Heart left ventricle (tissue), 16 donors: Measurements from ENCODE around the gene FAM168A. TPM values are rescaled to one million over a fixed set of nuclear protein-coding genes. Genes with fewer than 3 reads are reported as not detected.

Source experiments
- ATAC-seq, 4 donors: fragments of 200-7000 bp; cut with Tn5 transposase; one replicate each; pipeline ENCODE4 v1.9.1; 2020 to 2022; ENCODE audit warnings: moderate library complexity in 4 of 4, mild to moderate bottlenecking in 3 of 4, moderate number of reproducible peaks in 1 of 4
- DNase-seq, 5 donors: peaks; one replicate each; pipeline ENCODE4 v3.0.0-alpha.2; 2020
- H3K27ac ChIP-seq, 12 donors: fragments of 200-600 bp; sonication (generic) in 4 of 12; one replicate each; pipeline versions ENCODE4 v1.5.0 to v1.8.0; 2016 to 2022; ENCODE audit warnings: mild to moderate bottlenecking in 2 of 12
- H3K27me3 ChIP-seq, 9 donors: fragments of 200-600 bp; sonication (generic) in 2 of 9; one replicate each; pipeline versions ENCODE4 v1.5.1 to v1.8.0; 2016 to 2022; ENCODE audit warnings: mild to moderate bottlenecking in 3 of 9
- H3K36me3 ChIP-seq, 9 donors: fragments of 200-600 bp; sonication (generic) in 2 of 9; one replicate each; pipeline versions ENCODE4 v1.5.0 to v1.8.0; 2018 to 2022; ENCODE audit warnings: mild to moderate bottlenecking in 2 of 9
- H3K4me1 ChIP-seq, 12 donors: fragments of 200-600 bp; sonication (generic) in 4 of 12; one replicate each; pipeline versions ENCODE4 v1.5.0 to v1.8.0; 2016 to 2022; ENCODE audit warnings: mild to moderate bottlenecking in 3 of 12
- H3K4me3 ChIP-seq, 12 donors: fragments of 200-600 bp; sonication (generic) in 4 of 12; one replicate each; pipeline versions ENCODE4 v1.5.0 to v1.8.0; 2017 to 2022; ENCODE audit warnings: mild to moderate bottlenecking in 9 of 12, moderate library complexity in 4 of 12
- H3K9me3 ChIP-seq, 12 donors: fragments of 200-600 bp; sonication (generic) in 4 of 12; one replicate each; pipeline versions ENCODE4 v1.5.0 to v1.8.0; 2016 to 2022; ENCODE audit warnings: mild to moderate bottlenecking in 1 of 12
- CTCF ChIP-seq, 12 donors: fragments of 200-600 bp; sonication (generic) in 4 of 12; IDR thresholded peaks; one replicate each; pipeline versions ENCODE4 v1.5.0 to v1.8.0; 2018 to 2022; ENCODE audit warnings: antibody characterized with exemption in 12 of 12, mild to moderate bottlenecking in 5 of 12
- POLR2A ChIP-seq, 2 donors: fragments of 450-650 bp; IDR thresholded peaks; one replicate each; pipeline ENCODE4 v1.6.1; 2017; ENCODE audit warnings: antibody characterized with exemption in 2 of 2, mild to moderate bottlenecking in 2 of 2, moderate library complexity in 2 of 2
- WGBS, 4 donors: extraction: QIAGEN DNeasy Blood & Tissue Kit in 2 of 4; methylation state at CpG; one replicate each; pipeline versions ENCODE4 v1.1.5 to v1.1.7; 2013 to 2018; 5-methylcytosine and 5-hydroxymethylcytosine counted together
- intact Hi-C, 10 donors: fragments of 100-400 bp; cut with DNase I; formaldehyde crosslinking; loops; one replicate each; pipeline versions ENCODE4 v1.11.1 to v1.14.2; 2022
- polyA plus RNA-seq, 2 donors: library from polyadenylated mRNA; stranded (reverse); fragments of 200-250 nt; gene quantifications; one replicate each; pipeline ENCODE4 v1.2.3, GENCODE V29; 2013
- total RNA-seq, 9 donors: library from RNA; depleted of rRNA in 2 of 9; stranded (reverse); fragments of >200 nt in 2 of 9; fragmentation: NEBNext Ultra II Directional in 3 of 9; extraction: Animal tissue kit (Norgen Biotek cat#: 25700) in 3 of 9; gene quantifications; one replicate each; pipeline versions ENCODE4 v1.1.0 to v1.2.4, GENCODE V29; 2016 to 2023
- donor health status: ischemic (EF 13 %, LVEDD 7.1; RV severe dilation, severe dysfunction).
- donor health status: healthy with polysubstance abuse.
- donor health status: DM: no; HTN: yes; CAD: no.
- donor health status: DM: no; HTN: no; CAD: no.
- donor health status: ischemic (EF 25% LVEDD 6.9; RV normal size, moderate dysfunction).
- donor health status: ischemic (EF 25% LVEDD 5.7; RV mildly dilated, moderate dysfunction).
- donor health status: healthy.
- donor health status: DM: yes; HTN: yes; CAD: no.
- donor health status: ischemic (EF 35%, LVEDD 5.7; RV mildly dilated, moderate dysfunction).
- donor health status: nonischemic (EF 11% LVEDD 7.7; RV severe dilation, severe dysfunction).
- donor health status: DM: yes; HTN: yes; CAD: no.
- donor health status: PGD.
- donor health status: ischemic (EF 29% LVEDD 5.4; RV normal size, mild dysfunction).
- donor health status: nonischemic (EF 23%, LVEDD 6.1; RV moderate dilation, normal function).

Gene FAM168A
- total and polyA plus RNA-seq, 11 donors = 9.0 to 39.1 (median 27.8) TPM

GRCh38 chr11:73431396-73431795 is 166.5 kb downstream of the FAM168A start:
- DNase-seq = no peak
- Histone ChIP-seq H3K9me3 (no peaks in the 10 kb centered on the region), H3K36me3 (peaks cover 0 to 3% (median 0%) of the 10 kb centered on the region in 9 donors), H3K4me1 (peaks cover 0 to 20% (median 6%) of the 10 kb centered on the region in 12 donors), H3K27me3 (no peaks in the 10 kb centered on the region), H3K27ac (no peak overlapping the region), H3K4me3 (no peak overlapping the region)
- intact Hi-C loops = no loop called here
- WGBS, 4 donors = 93 to 95% (median 94%) methylated on average over 5 of the region's 5 CpGs
- no peak for ATAC-seq
- TF ChIP-seq POLR2A (IDR thresholded peaks at IDR 0.05) = no peak
- no peak for TF ChIP-seq CTCF (IDR thresholded peaks at IDR 0.05)

- H3K27ac ChIP-seq = no peak overlapping the region
- peaks cover 0 to 22% (median 11%) of the 10 kb centered on the region in 12 donors for H3K4me1 ChIP-seq
- TF ChIP-seq CTCF (IDR thresholded peaks at IDR 0.05) = no peak
- H3K4me3 ChIP-seq = no peak overlapping the region
- 89 to 93% (median 92%) methylated on average over 4 of the region's 4 CpGs for WGBS, 4 donors
- DNase-seq (no peak), ATAC-seq (no peak)
- intact Hi-C loops = no loop called here
- peaks cover 0 to 3% (median 0%) of the 10 kb centered on the region in 9 donors for H3K36me3 ChIP-seq
- H3K9me3 ChIP-seq = no peaks in the 10 kb centered on the region
- no peaks in the 10 kb centered on the region for H3K27me3 ChIP-seq
These were observed 167.6 kb downstream of the FAM168A start for GRCh38 chr11:73430326-73430725.

- intact Hi-C loops = loop anchor here in 2 of 10 donors (1.0 to 5.0 kb wide), 2 partner anchors 14 to 38 kb away; no protein-coding TSS in a partner anchor
- Histone ChIP-seq H3K36me3 (peaks cover 0 to 3% (median 0%) of the 10 kb centered on the region in 9 donors), H3K4me1 (peaks cover 0 to 31% (median 12%) of the 10 kb centered on the region in 12 donors), H3K9me3 (no peaks in the 10 kb centered on the region), H3K4me3 (no peak overlapping the region), H3K27me3 (no peaks in the 10 kb centered on the region), H3K27ac (no peak overlapping the region)
- TF ChIP-seq POLR2A (IDR thresholded peaks at IDR 0.05) (no peak), CTCF (IDR thresholded peaks at IDR 0.05) (no peak)
- WGBS, 4 donors = 83 to 87% (median 84%) methylated on average over 5 of the region's 5 CpGs
- no peak for DNase-seq
- ATAC-seq = no peak
These were observed 168.7 kb downstream of the FAM168A start for GRCh38 chr11:73429121-73429750.

GRCh38 chr11:73428699-73429098 is 169.2 kb downstream of the FAM168A start:
- TF ChIP-seq CTCF (IDR thresholded peaks at IDR 0.05) = no peak
- TF ChIP-seq POLR2A (IDR thresholded peaks at IDR 0.05) = no peak
- intact Hi-C loops = loop anchor here in 2 of 10 donors (1.0 to 5.0 kb wide), 2 partner anchors 15 to 39 kb away; no protein-coding TSS in a partner anchor
- ATAC-seq (no peak), DNase-seq (no peak)
- Histone ChIP-seq H3K36me3 (peaks cover 0 to 3% (median 0%) of the 10 kb centered on the region in 9 donors), H3K4me3 (no peak overlapping the region), H3K4me1 (peaks cover 0 to 36% (median 12%) of the 10 kb centered on the region in 12 donors), H3K9me3 (no peaks in the 10 kb centered on the region), H3K27ac (no peak overlapping the region), H3K27me3 (no peaks in the 10 kb centered on the region)
